Nephron progenitor cell (in vitro differentiated cells): Measurements from ENCODE around the gene TIMM13.

Experiments
- DNase-seq: peaks from one replicate; pipeline ENCODE4 v3.0.0; 2021
- H3K27ac Mint-ChIP-seq: 2 replicates; pipeline ENCODE4 v1.8.0; 2021; ENCODE audit warnings: mild to moderate bottlenecking, moderate library complexity, mixed read lengths
- H3K27me3 Mint-ChIP-seq: 2 replicates; pipeline ENCODE4 v1.8.0; 2021; ENCODE audit warnings: mild to moderate bottlenecking, low read depth, mixed read lengths; ENCODE audit not compliant: poor library complexity
- H3K36me3 Mint-ChIP-seq: 2 replicates; pipeline ENCODE4 v1.8.0; 2021; ENCODE audit warnings: low read depth, mixed read lengths
- H3K4me1 Mint-ChIP-seq: 2 replicates; pipeline ENCODE4 v1.8.0; 2021; ENCODE audit warnings: mixed read lengths
- H3K4me3 Mint-ChIP-seq: 2 replicates; pipeline ENCODE4 v1.8.0; 2021; ENCODE audit warnings: mild to moderate bottlenecking, moderate library complexity, mixed read lengths
- H3K9me3 Mint-ChIP-seq: 2 replicates; pipeline ENCODE4 v1.8.0; 2021; ENCODE audit warnings: mild to moderate bottlenecking, moderate library complexity, mixed read lengths
- TF ChIP-seq, protein P1 (sequence below): fragments of 200-600 bp; sonication (generic); IDR thresholded peaks from 2 replicates; pipeline ENCODE4 v1.5.0; 2021; ENCODE audit warnings: antibody characterized with exemption

TIMM13 gene

DNA sequence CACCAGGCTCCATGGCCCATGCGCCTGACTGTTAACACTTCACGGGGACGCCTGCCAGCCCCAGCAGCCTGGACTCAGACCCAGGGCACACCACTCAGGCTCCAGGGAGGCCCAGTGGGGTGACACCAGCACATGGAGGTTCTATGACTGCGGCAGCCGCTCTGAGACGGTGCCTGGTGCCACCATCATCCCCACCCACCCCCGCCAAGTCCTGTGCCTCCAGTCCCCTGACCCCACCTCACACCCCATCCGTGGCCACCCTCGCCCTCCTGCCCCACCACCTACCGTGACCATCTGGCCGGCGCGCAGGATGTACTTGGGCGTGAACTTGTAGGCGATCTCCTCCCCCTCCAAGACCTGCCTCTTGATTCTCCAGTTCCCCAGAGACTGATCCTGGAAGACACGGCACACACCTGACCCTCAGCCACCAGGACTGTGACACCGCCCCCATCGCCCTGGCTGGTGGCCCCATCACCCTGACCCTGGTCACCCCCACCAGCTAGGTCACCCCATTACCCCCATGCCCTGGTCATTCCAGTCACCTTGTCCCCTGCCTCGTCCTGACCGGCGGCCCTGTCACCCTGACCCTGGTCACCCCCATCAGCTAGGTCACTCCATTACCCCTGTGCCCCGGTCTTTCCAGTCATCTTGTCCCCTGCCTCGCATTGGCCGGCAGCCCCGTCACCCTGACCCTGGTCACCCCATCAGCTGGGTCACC, 4.9 kb upstream of the TIMM13 start:
- DNase-seq: no peak
- no peak overlapping the region for H3K4me3 Mint-ChIP-seq
- peaks cover 16% of the 10 kb centered on the region for H3K36me3 Mint-ChIP-seq
- H3K27ac Mint-ChIP-seq: no peak overlapping the region
- TF ChIP-seq, protein P1, sequence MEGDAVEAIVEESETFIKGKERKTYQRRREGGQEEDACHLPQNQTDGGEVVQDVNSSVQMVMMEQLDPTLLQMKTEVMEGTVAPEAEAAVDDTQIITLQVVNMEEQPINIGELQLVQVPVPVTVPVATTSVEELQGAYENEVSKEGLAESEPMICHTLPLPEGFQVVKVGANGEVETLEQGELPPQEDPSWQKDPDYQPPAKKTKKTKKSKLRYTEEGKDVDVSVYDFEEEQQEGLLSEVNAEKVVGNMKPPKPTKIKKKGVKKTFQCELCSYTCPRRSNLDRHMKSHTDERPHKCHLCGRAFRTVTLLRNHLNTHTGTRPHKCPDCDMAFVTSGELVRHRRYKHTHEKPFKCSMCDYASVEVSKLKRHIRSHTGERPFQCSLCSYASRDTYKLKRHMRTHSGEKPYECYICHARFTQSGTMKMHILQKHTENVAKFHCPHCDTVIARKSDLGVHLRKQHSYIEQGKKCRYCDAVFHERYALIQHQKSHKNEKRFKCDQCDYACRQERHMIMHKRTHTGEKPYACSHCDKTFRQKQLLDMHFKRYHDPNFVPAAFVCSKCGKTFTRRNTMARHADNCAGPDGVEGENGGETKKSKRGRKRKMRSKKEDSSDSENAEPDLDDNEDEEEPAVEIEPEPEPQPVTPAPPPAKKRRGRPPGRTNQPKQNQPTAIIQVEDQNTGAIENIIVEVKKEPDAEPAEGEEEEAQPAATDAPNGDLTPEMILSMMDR: no peak
- H3K9me3 Mint-ChIP-seq: no peaks in the 10 kb centered on the region
- H3K27me3 Mint-ChIP-seq: no peaks in the 10 kb centered on the region
- peaks cover 24% of the 10 kb centered on the region for H3K4me1 Mint-ChIP-seq

DNA sequence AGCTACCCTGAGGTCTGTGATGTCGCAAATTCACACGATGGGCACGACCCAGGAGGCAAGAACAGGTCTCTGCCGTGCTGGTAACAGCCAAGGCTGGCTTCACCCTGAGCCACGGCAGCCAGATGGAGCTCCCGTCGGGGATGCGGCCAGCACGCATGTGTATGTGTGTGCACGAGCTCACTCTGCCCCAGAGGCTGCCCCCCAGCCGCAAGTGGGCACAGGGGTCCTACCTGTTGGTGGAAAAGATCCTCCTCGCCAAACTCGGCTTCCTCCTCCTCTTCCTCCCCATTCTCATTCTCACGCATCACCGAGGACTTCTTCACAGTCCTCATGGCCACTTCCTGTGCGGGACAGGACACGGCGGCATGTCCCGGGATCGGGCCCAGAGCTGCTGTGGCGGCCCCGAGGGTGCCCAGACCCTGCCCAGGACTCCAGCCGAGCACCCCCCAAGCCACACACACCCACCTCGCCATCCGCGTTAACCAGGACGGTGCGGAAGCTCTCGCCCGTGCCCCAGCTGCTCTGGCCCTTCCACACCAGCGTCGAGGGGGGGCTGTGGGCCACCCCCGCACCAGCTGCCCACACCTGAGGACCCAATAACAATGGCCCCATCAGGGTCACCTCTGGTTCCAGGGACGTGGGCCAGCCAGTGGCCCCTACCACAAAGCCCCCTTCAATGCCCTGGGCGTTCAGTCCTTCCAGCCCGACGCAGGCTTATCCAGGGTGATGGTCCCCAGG, 4.1 kb upstream of the TIMM13 start:
- Mint-ChIP-seq H3K36me3 (peaks cover 16% of the 10 kb centered on the region), H3K4me1 (peaks cover 28% of the 10 kb centered on the region), H3K27ac (peak overlapping the region; percentile 95), H3K9me3 (no peaks in the 10 kb centered on the region), H3K27me3 (no peaks in the 10 kb centered on the region), H3K4me3 (no peak overlapping the region)
- TF ChIP-seq, protein P1: no peak
- DNase-seq: no peak

GRCh38 chr19:2429917-2430535, 2.6 kb upstream of the TIMM13 start:
- no peak overlapping the region for H3K4me3 Mint-ChIP-seq
- H3K27ac Mint-ChIP-seq: peak overlapping the region; percentile 94
- no peaks in the 10 kb centered on the region for H3K9me3 Mint-ChIP-seq
- peaks cover 10% of the 10 kb centered on the region for H3K36me3 Mint-ChIP-seq
- peaks cover 36% of the 10 kb centered on the region for H3K4me1 Mint-ChIP-seq
- H3K27me3 Mint-ChIP-seq: no peaks in the 10 kb centered on the region
- no peak for DNase-seq
- TF ChIP-seq, protein P1: no peak

DNA sequence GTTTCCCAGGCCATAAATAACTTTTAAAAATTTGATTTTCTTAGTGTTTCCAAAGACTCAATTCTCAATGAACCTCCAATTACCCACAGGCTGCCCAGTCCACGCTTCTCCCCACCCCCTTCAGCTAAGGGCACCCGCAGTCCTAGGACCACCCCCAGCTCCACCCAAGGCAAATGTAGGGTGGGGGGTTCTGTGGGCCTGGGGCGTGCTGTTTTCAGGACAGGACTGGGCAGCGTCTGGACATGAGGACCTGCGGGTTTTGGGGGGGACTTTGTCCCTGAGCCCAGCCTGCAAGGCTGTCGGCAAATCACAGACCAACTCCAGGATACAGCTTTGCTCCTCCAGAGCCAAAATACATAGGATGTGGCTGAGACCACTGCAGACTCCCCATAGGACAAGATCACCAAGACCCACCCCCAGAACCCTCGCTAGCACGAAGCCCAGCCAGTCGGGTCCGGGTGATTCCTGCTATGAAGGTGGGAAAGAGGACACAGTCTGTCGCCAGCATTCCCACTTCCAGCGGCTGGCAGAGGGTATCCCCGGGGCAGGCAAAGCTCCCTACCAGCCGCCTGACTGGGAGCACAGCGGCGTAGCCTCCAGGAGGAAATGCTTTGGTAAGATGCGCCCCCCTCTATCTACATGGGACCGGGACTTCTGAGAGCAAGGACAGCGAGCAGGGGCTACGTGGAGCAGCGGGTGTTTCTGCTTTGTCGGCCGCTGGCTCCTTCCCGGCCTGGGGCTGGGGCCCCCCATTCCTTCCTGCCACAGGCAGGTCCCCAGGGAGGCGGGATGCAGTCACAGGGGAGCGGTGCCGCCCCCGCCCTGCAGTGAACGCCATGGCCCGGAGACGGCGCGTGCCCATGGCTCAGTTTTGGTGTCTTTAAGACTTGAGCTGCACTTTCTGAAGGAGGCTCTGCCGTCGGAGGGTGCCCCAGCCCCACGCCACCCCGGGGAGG, 1.6 kb upstream of the TIMM13 start:
- Mint-ChIP-seq H3K4me1 (peaks cover 36% of the 10 kb centered on the region), H3K27me3 (no peaks in the 10 kb centered on the region), H3K9me3 (no peaks in the 10 kb centered on the region), H3K27ac (peak overlapping the region; percentile 88), H3K36me3 (peaks cover 10% of the 10 kb centered on the region), H3K4me3 (no peak overlapping the region)
- TF ChIP-seq, protein P1: no peak
- DNase-seq: no peak

DNA sequence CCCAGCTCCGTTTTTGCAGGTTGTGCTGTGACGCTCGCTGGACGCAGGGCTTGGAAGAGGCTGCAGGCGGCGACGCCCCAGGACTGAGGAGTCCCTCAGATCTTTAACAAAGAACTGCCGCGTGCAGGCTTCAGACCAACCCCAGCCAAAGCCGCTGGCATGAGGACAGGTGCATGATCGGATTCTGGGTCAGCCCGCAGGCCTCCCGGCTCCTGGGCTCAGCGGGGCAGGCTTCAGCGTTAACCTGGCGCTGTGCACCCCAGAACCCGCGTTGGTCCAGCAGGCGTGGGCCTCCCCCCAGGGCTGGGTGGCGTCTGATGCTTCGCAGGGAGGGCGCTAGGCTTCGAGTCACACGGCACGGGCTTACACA, 920 bp upstream of the TIMM13 start:
- DNase-seq: peak; percentile 33
- Mint-ChIP-seq H3K9me3 (no peaks in the 10 kb centered on the region), H3K27ac (peak overlapping the region; percentile 99), H3K27me3 (no peaks in the 10 kb centered on the region), H3K4me3 (peak overlapping the region; percentile 91), H3K36me3 (peaks cover 10% of the 10 kb centered on the region), H3K4me1 (peaks cover 36% of the 10 kb centered on the region)
- TF ChIP-seq, protein P1: no peak
